ENCODE measurements around the gene HYAL3.
"Not testable (repeated sequence)": the region's sequence is repeated elsewhere in the genome, so short reads cannot be mapped to it uniquely, and the experiment has no call there.

The HYAL3 gene

DNA sequence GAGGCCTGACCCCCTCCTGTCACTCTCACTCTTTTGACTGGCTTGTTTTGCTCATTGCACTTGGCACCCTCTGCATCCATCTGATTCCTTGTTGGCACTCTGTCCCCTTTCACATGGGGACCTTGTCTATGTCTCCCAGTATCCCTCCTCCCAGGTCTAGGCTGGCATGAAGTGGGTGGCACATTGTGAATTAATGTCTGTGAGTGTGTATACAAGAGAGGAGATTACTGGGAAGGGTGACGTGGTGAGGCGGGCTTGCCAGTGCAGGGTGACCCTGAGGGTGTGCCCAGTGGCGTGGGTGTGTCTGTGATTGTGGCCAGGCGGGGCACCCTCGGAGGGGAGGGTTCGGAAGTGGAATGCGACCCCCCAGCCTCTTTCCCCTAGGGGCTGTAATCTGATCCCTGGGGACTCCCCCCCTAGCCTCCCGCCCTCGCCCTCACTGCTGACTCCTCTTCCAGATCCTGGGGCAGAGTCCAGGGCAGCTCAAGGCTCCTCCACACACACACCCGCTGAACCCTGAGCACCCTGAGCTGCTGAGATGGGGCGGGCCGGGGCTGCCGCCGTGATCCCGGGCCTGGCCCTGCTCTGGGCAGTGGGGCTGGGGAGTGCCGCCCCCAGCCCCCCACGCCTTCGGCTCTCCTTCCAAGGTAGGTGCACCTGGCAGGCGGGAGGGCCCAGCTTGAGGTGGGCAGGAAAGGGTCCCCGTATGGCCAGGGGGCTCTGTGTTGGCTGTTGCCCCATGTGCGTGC, 30.3 kb downstream of the HYAL3 start, which contains the start of gene SEMA3B:
Gene SEMA3B (plus strand): TSS at position 445 of the 749 bp plus-strand sequence. CDS start 94 bp downstream, at position 539.
- DNase-seq = no peak

DNA sequence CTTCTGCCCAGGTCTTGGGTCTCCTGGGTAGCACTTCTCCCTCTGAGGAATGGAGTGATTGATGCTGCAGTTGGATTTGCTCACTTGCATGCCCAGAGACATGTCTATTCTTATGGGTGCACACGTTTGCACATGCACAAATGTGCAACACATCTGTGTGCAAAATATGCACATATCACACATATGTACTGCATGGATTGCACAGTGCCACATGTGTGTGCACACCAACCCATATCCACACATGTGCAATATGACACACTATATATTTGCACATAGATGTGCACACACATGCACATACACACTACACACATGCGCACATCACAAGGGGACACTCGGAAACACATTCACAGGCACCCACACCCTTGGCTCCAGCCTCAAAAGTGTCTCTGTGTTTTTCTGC, 30.9 kb downstream of the HYAL3 start:
- DNase-seq = no peak

DNA sequence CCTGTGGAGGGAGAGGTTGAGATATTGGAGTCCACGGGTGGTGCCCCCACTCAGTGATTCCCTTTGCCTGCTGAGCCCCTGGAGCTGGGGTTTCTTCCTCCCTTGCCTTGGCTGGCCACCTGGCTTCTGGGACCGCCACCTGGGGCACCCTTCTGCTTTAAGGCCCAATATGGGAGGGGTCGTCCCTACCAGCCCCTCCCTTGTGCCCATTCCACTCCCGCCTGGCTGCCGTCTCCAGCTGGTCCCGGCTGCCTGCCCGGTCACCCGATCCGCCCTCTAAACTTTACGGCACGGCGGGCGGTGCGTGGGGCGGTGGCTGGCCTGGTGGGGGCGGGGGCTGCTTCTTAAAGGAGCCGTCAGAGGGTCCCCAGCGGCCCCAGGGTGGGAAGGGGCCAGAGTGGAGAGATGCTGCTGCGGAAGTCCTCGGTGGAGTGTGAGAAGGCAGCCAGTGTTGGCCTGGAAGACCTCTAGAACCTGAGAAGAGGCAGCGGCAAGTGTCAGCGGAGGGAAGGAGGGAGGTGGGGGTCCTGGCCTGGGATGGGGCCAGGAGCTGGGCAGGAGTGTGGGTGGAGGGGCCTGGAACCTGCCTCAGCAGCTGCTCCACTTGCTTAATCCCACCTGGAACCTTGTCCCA, 31.8 kb downstream of the HYAL3 start:
- no peak for DNase-seq

DNA sequence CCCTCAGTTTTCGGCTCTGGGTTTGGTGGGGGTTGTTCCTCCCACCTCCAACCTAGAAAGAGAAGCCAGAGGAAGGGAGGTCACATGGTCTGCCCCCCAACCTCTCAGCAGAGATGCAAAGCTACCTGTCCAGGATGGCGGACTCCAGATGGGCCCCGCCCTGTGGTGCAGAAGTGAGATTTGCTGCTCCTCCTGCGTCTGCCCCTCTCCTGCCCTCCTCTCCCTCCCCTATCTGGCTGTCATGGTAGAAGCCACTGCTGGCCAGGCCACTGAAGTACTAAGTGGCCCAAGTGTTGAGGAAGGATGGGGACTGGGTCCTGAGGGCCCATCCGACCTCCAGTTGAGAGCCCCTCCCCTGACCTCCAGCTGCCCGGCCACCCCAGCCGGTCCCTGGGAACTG, 32.4 kb downstream of the HYAL3 start:
- no peak for DNase-seq

DNA sequence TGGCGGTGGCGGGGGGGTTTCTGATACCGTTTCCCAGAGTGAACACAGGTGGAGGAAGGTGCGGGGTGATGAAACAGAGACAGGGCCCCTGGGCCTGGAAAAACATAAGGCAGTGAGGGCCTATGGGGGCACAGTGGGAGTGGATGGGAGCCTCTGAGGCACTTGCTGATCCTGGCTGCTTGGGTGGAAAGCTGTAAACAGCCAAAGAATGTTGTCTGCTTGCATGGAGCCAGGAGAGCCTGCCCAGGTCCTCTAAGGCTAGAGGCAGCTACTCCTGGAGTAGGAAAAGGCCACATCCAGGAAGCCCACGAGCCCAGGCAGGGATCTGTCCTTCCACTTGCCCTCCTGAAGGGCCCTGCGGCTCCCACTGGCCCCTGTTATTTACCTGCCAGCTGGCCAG, 33.2 kb downstream of the HYAL3 start:
- no peak for DNase-seq

DNA sequence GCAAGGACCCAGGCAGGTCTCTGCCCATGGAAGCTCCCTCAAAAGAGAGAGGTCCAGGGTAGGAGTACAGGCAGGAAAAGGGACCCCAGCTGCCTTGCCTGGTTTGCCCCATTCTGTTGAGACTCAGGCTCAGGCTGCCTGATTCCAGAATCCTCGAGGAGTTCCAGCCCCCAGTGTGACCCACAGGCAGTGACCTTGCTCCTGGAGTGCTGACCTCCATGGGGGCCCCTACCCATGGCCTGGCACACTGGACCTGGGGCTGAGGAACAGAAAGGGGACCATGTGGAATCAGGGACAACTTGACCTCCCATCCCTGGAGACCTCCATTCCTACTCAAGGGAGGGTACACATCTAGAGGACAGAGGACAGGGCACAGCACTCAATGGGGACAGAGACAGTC, 33.6 kb downstream of the HYAL3 start:
- DNase-seq = no peak

DNA sequence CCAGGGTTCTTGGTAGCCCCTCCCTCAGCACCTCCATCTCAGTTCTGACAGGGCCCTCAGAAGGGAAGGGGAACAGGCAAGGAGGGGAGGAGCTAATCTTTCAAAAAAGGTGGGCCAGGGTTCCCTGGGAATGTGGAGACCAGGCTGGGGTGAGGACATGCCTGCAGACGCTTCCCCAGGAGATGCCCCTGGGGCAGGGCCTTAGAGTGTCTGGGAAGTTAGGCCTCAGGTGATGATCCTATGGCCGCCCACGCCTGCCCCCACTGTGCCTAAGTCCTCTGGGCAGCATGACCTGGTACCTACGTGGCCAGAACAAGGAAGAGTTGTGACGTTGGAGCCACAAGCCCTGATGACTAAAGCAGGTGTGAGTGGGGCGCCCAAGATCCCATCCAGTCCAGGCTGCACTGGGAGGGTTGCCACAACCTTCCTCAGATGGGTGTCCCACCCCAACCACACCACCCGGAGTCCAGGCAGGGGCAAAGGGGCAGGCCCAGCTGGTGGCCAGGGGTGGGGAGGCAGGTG, 34.2 kb downstream of the HYAL3 start:
- DNase-seq = no peak

DNA sequence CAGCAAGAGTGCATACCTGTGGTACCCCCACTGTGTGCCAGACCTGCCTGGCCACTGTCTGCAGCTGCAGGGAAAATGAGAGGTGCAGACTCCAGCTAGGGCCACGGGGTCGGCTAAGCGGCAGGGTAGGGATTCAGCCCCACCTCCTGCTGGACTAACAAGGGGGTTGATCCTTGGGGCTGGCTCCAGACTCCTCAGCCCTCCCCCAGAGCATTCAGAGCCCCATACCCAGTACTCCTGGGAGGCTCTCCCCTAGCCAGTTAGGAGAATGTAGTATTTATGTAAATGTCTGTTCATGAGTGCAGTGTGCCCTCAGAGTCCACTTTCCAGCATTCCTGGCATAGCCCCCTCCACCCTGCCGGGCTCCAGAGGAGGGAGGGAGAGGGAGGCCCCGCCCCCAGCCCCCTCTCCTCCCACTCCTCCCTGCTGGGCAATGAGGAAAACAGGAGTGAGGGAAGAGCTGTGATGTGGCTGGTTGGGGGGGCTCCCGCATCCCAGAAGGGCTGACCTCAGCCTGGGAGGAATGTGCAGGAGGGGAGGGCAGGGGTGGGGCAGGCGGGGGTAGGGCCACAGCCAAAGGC, 34.7 kb downstream of the HYAL3 start:
- DNase-seq = no peak

DNA sequence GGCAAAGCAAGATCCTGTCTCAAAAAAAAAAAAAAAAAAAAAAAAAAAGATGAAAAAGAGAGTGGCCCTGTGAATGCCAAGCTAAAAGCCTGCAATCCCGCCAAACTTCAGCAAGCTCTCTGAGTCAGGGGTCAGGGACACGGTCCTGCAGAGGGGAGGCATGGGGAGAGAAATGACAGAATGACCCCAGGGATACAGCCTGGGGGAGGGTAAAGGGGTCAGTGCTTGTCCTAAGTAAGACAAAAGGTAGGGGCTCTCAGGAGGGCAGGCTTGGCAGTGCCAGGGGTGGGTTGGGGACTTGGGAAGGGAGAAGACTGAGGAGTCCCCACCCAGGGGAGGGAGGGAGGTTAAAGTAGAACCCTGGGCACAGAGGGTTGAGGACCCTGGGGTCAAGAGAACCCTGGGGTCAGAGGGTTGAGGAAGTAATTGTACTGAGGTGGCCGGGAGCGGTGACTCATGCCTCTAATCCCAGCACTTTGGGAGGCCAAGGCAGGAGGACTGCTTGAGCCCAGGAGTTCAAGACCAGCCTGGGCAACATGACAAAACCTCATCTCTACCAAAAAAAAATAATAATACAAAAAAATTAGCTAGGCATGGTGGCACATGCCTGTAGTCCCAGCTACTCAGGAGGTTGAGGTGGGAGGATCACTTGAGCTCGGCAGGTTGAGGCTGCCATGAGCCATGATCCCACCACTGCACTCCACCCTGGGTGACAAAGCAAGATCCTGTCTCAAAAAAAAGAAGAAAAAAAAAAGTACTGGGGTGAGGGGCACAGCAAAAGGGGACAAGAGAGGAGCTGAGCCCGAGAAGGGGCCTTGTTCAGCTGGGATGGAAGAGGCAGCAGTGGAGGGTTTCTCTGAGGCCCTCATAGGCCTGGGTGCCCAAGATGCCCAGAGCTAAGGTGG, 35.5 kb downstream of the HYAL3 start:
- no peak for DNase-seq

DNA sequence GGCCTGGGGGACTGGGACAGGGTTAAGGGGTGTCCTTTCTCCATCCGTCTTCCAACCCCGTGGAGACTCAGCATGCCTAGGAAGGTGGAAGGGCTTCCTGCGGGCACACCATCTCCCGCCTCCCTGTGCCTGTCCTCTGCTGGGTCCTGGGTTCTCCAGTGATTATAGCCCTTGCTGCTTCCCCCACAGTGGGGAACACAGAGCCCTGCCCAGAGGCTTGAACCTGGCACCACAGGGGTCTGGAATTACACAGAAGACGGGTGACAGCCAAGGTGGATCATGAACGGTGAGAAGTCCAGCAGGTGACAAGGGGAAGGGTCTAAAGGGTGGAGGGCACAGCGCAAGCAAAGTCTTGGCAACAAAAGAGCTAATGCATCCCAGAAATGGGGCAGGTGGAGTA, 36.4 kb downstream of the HYAL3 start:
- DNase-seq = no peak

DNA sequence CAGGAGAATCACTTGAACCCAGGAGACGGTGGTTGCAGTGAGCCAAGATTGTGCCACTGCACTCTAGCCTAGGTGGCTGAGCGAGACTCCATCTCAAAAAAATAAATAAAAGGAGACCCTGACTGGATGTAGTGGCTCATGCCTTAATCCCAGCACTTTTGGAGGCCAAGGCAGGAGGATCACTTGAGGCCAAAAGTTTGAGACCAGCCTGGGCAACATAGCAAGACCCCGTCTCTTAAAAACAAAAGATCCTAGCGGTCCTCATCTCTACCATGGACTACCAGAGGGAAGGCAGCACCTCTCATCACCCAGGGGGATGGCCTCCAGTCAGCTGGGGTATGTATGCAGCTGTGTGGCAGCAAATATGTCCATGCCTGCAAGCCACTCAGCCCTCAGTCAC, 37.0 kb downstream of the HYAL3 start:
- DNase-seq = not testable (repeated sequence)

DNA sequence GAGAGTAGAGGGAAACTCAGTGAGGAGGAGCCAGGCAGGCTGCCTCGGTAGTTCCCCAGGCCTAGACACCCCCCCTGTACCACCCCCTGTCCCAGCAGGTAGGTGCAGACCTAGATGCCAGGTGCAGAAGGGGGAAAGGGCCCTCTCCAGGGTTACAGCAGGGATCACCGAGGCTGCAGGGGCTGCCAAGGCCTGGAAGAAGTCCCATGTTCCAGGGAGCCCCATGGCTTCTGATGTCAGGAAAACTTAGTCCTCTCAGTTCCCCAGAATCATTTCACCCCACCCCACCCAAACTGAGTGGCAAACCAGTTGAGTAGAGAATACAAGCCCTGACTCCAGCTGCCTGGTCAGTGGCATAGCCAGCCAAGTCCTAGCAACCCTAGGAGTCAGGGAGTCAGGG, 37.7 kb downstream of the HYAL3 start:
- DNase-seq = no peak

DNA sequence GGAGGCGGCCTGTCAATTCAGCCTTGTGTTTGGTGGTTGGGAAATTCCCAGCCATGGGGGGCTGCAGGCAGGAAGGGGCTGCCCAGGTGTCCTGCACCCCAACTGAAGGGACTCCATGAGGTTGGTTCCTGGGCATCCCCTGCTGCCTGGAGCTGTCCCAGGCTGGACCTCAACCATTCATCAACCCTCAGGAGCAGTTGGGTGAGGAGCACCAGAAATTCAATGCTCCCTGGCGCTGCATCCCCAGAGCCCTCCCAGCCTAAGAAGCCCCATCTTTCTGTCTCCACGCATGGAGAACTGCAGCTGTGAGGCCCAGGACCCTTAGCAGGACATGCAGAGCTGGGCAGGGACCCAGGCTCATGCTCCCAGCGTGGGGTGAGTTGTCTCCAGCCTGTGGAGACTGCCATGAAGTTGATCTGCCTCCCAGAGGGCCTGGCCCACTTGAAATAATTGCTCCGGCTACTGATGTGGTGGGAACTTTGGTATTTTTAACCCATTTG, 38.2 kb downstream of the HYAL3 start:
- no peak for DNase-seq

DNA sequence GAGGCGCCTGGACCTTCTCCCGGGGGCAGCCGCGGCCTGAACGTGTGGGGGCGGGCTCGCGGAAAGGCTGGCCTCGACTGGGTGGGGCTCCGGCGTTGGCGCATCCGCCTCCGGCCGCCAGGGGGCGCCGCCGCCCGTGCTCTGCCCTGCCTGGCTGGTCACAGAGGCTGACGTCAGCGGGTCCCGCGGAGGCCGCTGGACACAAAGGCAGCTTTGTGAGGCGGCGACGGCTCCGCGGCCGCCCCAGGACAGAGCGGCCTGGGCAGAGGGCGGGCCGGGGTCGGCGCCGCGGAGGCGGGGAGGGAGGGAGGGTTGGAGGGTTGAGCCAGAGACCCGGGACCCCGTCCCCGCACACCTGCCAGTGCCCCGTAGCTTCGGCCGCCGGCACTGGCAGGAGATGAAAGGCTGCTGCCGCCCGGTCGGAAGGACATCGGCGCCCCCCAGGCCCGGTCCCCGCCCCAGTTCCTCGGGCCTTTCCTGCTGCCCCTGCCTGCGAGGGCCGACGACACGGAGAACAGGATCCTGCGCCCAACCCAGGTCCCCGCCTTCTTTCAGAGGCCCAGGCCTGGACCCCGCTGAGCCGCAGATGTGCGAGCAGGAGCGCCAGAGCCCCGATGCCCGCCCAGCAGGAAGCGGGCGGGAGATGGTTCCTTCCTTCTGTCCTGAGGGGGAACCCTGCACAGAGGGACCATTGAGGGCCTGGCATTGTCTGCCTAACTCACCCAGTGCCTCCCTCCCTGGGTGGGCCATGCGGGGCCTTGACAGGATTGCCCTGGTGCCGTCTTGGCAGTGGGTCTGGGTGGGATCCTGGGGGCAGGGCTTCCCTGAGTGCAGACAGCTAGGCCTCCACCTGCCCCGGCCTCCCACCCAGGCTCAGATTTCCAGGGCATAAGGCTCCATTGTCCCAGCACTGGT, 38.9 kb downstream of the HYAL3 start:
- peak; percentile 70 for DNase-seq

DNA sequence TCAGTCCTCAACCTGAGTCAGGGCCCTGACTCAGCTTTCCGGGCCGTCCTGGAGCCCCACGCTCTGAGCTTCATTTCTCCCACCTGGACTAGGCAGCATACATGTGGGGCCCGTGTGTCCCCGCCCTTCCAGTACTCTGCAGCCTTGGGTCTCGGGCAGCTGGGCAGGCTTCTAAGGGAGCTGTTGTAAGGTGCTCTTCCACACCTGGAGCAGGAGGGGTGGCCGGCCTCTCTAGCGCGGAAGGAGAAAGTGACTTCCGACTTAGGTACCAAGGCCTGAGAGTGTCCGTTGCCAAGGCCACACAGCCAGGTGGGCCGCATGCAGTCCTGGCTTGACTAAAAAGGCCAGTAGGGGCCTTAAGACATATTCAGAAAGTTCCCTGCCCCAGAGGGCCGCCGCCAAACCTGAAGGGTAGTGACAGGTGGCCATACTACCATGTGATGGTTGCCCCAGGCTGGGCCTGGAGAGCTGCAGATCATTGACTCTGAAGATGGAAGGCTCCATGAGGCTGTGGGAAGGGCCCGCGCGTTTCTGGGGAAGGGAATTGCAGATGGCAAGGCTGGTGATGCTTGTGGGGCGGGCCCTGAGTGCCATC, 39.7 kb downstream of the HYAL3 start:
- no peak for DNase-seq

DNA sequence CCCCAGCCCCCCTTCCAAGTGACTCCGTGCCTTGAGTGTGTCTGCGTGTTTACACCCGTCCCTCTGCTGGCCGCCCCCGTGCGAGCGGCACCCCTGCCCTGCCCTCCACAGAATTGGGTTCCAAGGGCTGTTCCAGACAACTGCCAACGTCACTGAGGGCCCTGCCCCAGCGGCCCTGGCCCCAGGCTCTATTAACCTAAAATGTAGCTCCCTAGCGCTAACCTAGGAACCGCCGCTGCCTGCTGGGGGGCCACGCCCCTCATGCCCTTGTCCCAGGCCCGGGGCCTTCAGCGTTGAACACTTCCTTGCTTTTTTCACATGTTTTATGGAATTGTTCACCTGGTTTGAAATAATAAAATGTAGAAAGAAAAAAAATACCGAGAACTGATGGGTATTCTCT, 40.2 kb downstream of the HYAL3 start:
- no peak for DNase-seq

DNA sequence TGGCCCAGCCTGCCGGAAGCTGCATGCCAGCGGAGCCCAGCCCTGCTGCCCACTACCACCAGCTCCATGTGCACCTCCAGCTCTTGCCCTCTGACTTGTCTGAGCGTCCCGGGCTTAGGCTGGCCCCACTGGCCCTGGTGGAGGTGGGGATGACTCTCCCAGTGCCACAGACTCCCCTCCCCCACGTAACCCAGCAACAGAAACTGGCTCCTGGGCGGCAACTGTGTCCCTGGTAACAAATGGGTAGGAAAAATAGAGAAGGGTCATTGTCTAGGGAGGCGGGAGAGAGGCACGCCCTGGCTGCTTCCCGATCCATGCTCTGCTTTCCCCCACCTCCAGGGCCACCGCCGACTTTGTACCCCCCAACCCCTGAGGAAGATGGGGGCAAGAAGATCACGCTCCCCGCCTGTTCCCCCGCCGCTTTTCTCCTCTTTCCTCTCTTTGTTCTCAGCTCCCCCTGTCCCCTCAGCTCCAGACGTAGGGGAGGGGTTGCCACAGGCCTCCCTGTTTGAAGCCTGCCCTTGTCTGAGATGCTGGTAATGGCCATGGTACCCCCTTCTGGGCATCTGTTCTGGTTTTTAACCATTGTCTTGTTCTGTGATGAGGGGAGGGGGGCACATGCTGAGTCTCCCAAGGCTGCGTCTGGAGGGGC, 41.0 kb downstream of the HYAL3 start:
- no peak for DNase-seq

DNA sequence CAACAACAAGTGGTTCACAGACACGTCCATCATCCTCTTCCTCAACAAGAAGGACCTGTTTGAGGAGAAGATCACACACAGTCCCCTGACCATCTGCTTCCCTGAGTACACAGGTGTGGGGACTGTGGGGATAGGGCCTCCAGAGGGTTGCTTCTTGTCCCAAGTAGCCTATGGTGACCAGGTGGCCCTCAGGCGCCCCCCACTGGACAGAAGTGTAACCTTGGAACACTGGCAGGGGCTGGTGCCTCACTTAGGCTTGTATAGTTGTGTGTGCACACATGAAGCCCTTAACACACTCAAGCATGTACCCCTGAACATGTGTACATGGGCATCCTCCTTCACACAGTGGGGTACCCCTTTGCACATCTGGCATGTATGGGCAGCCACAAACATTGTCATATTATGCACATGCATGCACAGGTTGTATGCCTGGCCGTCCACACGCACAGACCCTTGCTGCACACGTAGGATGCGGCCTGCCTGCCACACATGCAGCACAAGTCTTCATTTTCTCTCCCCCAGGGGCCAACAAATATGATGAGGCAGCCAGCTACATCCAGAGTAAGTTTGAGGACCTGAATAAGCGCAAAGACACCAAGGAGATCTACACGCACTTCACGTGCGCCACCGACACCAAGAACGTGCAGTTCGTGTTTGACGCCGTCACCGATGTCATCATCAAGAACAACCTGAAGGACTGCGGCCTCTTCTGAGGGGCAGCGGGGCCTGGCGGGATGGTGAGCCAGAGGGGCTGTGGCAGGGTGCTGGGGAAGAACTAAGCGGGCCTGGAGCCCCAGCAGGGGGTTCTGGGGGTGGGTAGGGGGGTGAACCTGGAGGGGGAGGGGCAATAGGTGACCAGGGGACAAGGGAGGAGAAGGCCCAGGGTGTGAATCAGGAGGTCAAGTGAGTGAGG, 42.0 kb downstream of the HYAL3 start:
- DNase-seq = no peak

DNA sequence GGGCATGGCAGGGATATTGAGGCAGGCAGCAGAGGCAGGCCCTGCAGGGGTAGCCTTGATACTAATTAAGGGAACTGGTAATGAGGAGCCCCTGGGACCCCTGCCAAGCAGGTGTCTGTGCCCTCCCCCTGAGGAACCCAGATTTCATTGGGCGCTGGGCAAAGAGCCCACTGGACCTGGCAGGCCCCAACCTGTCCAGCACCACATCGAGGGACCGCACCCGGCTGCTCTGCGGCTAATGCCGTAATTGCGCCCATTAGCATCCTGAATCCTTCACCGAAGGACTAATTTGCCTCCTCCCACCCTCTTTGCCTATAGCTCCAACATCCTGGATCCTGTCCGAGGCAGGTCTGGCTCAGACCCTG, 44.0 kb downstream of the HYAL3 start:
- DNase-seq = no peak

Measured in GDM1 (cell line).